ENCODE data around the gene LTO1.

The LTO1 gene

DNA sequence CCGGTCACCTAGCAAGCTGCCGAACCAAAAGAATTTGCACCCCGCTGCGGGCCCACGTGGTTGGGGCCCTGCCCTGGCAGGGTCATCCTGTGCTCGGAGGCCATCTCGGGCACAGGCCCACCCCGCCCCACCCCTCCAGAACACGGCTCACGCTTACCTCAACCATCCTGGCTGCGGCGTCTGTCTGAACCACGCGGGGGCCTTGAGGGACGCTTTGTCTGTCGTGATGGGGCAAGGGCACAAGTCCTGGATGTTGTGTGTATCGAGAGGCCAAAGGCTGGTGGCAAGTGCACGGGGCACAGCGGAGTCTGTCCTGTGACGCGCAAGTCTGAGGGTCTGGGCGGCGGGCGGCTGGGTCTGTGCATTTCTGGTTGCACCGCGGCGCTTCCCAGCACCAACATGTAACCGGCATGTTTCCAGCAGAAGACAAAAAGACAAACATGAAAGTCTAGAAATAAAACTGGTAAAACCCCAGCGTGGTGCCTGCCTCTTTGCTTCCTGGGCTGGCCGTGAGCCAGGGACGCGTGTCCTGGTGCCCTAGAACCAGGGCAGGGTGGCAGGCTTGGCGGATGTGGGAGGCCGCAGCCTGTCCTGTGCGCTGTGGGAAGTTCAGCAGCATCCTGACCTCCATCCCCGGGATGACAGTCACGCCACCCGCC is 21.0 kb downstream of the LTO1 start:
- Histone ChIP-seq H3K4me3 (ENCODE audit: low read depth, low read length) (no peak overlapping the region), H3K27me3 (ENCODE audit: insufficient read depth, low read depth, severe bottlenecking) (no peaks in the 10 kb centered on the region), H3K9me3 (ENCODE audit: severe bottlenecking) (no peaks in the 10 kb centered on the region), H3K27ac (no peak overlapping the region), H3K36me3 (no peaks in the 10 kb centered on the region)
- TF ChIP-seq, protein P1, sequence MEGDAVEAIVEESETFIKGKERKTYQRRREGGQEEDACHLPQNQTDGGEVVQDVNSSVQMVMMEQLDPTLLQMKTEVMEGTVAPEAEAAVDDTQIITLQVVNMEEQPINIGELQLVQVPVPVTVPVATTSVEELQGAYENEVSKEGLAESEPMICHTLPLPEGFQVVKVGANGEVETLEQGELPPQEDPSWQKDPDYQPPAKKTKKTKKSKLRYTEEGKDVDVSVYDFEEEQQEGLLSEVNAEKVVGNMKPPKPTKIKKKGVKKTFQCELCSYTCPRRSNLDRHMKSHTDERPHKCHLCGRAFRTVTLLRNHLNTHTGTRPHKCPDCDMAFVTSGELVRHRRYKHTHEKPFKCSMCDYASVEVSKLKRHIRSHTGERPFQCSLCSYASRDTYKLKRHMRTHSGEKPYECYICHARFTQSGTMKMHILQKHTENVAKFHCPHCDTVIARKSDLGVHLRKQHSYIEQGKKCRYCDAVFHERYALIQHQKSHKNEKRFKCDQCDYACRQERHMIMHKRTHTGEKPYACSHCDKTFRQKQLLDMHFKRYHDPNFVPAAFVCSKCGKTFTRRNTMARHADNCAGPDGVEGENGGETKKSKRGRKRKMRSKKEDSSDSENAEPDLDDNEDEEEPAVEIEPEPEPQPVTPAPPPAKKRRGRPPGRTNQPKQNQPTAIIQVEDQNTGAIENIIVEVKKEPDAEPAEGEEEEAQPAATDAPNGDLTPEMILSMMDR (IDR thresholded peaks at IDR 0.05; ENCODE audit: low read depth, low read length), result no peak
- no peak for DNase-seq

DNA sequence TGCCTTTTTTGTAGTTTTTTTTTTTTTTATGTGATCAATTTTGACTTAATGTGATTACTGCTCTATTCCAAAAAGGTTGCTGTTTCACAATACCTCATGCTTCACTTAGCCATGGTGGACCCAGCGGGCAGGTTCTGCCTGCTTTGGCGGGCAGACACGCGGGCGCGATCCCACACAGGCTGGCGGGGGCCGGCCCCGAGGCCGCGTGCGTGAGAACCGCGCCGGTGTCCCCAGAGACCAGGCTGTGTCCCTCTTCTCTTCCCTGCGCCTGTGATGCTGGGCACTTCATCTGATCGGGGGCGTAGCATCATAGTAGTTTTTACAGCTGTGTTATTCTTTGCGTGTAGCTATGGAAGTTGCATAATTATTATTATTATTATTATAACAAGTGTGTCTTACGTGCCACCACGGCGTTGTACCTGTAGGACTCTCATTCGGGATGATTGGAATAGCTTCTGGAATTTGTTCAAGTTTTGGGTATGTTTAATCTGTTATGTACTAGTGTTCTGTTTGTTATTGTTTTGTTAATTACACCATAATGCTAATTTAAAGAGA is 21.7 kb downstream of the LTO1 start:
- no peak for DNase-seq
- no peaks in the 10 kb centered on the region for H3K36me3 ChIP-seq
- H3K27me3 ChIP-seq (ENCODE audit: insufficient read depth, low read depth, severe bottlenecking), result no peaks in the 10 kb centered on the region
- H3K27ac ChIP-seq, result no peak overlapping the region
- TF ChIP-seq, protein P1 (IDR thresholded peaks at IDR 0.05; ENCODE audit: low read depth, low read length), result no peak
- H3K9me3 ChIP-seq (ENCODE audit: severe bottlenecking), result no peaks in the 10 kb centered on the region
- H3K4me3 ChIP-seq (ENCODE audit: low read depth, low read length), result no peak overlapping the region

DNA sequence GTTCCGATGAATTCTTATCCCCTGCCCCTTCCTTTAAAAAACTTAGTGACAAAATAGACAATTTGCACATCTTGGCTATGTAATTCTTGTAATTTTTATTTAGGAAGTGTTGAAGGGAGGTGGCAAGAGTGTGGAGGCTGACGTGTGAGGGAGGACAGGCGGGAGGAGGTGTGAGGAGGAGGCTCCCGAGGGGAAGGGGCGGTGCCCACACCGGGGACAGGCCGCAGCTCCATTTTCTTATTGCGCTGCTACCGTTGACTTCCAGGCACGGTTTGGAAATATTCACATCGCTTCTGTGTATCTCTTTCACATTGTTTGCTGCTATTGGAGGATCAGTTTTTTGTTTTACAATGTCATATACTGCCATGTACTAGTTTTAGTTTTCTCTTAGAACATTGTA is 22.2 kb downstream of the LTO1 start:
- H3K27me3 ChIP-seq (ENCODE audit: insufficient read depth, low read depth, severe bottlenecking), result no peaks in the 10 kb centered on the region
- H3K4me3 ChIP-seq (ENCODE audit: low read depth, low read length), result no peak overlapping the region
- TF ChIP-seq, protein P1 (IDR thresholded peaks at IDR 0.05; ENCODE audit: low read depth, low read length), result no peak
- no peak for DNase-seq
- H3K9me3 ChIP-seq (ENCODE audit: severe bottlenecking), result no peaks in the 10 kb centered on the region
- no peaks in the 10 kb centered on the region for H3K36me3 ChIP-seq
- no peak overlapping the region for H3K27ac ChIP-seq

DNA sequence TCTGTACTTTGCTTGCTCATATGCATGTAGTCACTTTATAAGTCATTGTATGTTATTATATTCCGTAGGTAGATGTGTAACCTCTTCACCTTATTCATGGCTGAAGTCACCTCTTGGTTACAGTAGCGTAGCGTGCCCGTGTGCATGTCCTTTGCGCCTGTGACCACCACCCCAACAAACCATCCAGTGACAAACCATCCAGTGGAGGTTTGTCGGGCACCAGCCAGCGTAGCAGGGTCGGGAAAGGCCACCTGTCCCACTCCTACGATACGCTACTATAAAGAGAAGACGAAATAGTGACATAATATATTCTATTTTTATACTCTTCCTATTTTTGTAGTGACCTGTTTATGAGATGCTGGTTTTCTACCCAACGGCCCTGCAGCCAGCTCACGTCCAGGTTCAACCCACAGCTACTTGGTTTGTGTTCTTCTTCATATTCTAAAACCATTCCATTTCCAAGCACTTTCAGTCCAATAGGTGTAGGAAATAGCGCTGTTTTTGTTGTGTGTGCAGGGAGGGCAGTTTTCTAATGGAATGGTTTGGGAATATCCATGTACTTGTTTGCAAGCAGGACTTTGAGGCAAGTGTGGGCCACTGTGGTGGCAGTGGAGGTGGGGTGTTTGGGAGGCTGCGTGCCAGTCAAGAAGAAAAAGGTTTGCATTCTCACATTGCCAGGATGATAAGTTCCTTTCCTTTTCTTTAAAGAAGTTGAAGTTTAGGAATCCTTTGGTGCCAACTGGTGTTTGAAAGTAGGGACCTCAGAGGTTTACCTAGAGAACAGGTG is 23.1 kb downstream of the LTO1 start:
- no peaks in the 10 kb centered on the region for H3K27me3 ChIP-seq (ENCODE audit: insufficient read depth, low read depth, severe bottlenecking)
- H3K4me3 ChIP-seq (ENCODE audit: low read depth, low read length), result no peak overlapping the region
- DNase-seq, result no peak
- no peak overlapping the region for H3K27ac ChIP-seq
- H3K36me3 ChIP-seq, result no peaks in the 10 kb centered on the region
- TF ChIP-seq, protein P1 (IDR thresholded peaks at IDR 0.05; ENCODE audit: low read depth, low read length), result no peak
- H3K9me3 ChIP-seq (ENCODE audit: severe bottlenecking), result no peaks in the 10 kb centered on the region

DNA sequence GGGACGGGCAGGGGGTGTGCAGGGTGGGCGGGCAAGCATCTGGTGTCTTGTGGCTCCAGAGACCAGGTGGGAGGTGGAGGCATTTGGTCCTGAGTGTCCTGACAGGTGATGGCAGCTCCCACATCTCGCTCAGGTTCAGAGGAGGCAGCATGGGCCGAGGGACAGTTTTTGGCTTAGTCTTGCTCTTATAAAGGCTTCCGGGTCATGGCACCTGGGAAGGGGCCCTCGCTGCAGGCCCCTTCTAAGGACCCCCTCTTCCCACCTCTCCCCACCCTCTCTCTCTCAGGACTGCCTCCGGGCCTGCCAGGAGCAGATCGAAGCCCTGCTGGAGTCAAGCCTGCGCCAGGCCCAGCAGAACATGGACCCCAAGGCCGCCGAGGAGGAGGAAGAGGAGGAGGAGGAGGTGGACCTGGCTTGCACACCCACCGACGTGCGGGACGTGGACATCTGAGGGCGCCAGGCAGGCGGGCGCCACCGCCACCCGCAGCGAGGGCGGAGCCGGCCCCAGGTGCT is 24.3 kb downstream of the LTO1 start:
- Histone ChIP-seq H3K27ac (no peak overlapping the region), H3K9me3 (ENCODE audit: severe bottlenecking) (no peaks in the 10 kb centered on the region), H3K4me3 (ENCODE audit: low read depth, low read length) (no peak overlapping the region), H3K36me3 (no peaks in the 10 kb centered on the region), H3K27me3 (ENCODE audit: insufficient read depth, low read depth, severe bottlenecking) (no peaks in the 10 kb centered on the region)
- DNase-seq, result no peak
- TF ChIP-seq, protein P1 (IDR thresholded peaks at IDR 0.05; ENCODE audit: low read depth, low read length), result no peak

All from WERI-Rb-1 (cell line).